Neural crest cell (in vitro differentiated cells): Measurements from ENCODE around the gene POLK. TPM values are rescaled to one million over a fixed set of nuclear protein-coding genes. Genes with fewer than 3 reads are reported as not detected.
A peak's percentile ranks its signal among the peaks of the same experiment; 100 is the strongest.
"Not testable (repeated sequence)": the region's sequence is repeated elsewhere in the genome, so short reads cannot be mapped to it uniquely, and the experiment has no call there.

ENCODE experiments used
- DNase-seq: peaks from one replicate; pipeline ENCODE4 v3.0.0; 2021; ENCODE audit warnings: low read depth, mixed read lengths, low spot score
- H3K27ac Mint-ChIP-seq: one replicate; pipeline ENCODE4 v1.8.0; 2021; ENCODE audit warnings: mild to moderate bottlenecking, mixed read lengths; ENCODE audit not compliant: unreplicated experiment
- H3K27me3 Mint-ChIP-seq: 2 replicates; pipeline ENCODE4 v1.8.0; 2021; ENCODE audit warnings: low read depth, mild to moderate bottlenecking, mixed read lengths
- H3K36me3 Mint-ChIP-seq: 2 replicates; pipeline ENCODE4 v1.8.0; 2021; ENCODE audit warnings: low read depth, mild to moderate bottlenecking, mixed read lengths
- H3K4me1 Mint-ChIP-seq: 2 replicates; pipeline ENCODE4 v1.8.0; 2021; ENCODE audit warnings: mixed read lengths
- H3K4me3 Mint-ChIP-seq: one replicate; pipeline ENCODE4 v1.8.0; 2021; ENCODE audit warnings: mild to moderate bottlenecking, mixed read lengths
- H3K9me3 Mint-ChIP-seq: 2 replicates; pipeline ENCODE4 v1.8.0; 2021; ENCODE audit warnings: mixed read lengths
- CTCF ChIP-seq: fragments of 200-600 bp; sonication (generic); conservative IDR thresholded peaks from 2 replicates; pipeline ENCODE4 v1.5.0; 2021; ENCODE audit warnings: antibody characterized with exemption, mild to moderate bottlenecking
- total RNA-seq: library from RNA; stranded (reverse); gene quantifications from 2 replicates; pipeline ENCODE4 v1.2.1, GENCODE V29; 2021

POLK gene
- total RNA-seq, 1 donor from 2014 or later = 19.7 TPM

- no peak for DNase-seq
- Mint-ChIP-seq H3K36me3 (no peaks in the 10 kb centered on the region), H3K27ac (no peak overlapping the region), H3K4me3 (no peak overlapping the region), H3K4me1 (peaks cover 20% of the 10 kb centered on the region), H3K27me3 (peaks cover 5% of the 10 kb centered on the region), H3K9me3 (no peaks in the 10 kb centered on the region)
- no peak for TF ChIP-seq CTCF
Measured at GRCh38 chr5:75608870-75609269, 97.2 kb downstream of the POLK start.

DNA sequence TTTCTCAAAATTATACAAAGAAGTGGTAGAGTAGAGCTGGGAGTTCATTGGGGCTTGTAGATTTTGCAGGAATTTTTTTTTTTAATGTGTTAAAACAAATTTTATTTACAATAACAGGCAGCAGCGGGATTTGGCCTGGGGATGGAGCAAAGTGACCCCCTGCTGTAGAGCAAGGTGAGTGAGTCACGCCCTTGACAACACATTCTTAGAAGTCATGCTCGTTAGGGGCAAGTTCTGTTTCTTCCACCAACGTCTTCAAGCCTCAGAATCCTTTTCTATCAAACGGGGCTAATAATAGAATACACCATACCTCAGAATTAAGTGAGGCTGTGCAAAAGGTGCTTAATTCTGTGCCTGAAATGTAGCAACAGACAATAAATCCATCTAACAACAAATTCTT, 98.5 kb downstream of the POLK start:
- no peak overlapping the region for H3K27ac Mint-ChIP-seq
- H3K36me3 Mint-ChIP-seq = no peaks in the 10 kb centered on the region
- H3K9me3 Mint-ChIP-seq = no peaks in the 10 kb centered on the region
- peak overlapping the region; percentile 79 for H3K4me3 Mint-ChIP-seq
- DNase-seq = no peak
- no peak for TF ChIP-seq CTCF
- H3K4me1 Mint-ChIP-seq = peaks cover 18% of the 10 kb centered on the region
- H3K27me3 Mint-ChIP-seq = peaks cover 5% of the 10 kb centered on the region

DNA sequence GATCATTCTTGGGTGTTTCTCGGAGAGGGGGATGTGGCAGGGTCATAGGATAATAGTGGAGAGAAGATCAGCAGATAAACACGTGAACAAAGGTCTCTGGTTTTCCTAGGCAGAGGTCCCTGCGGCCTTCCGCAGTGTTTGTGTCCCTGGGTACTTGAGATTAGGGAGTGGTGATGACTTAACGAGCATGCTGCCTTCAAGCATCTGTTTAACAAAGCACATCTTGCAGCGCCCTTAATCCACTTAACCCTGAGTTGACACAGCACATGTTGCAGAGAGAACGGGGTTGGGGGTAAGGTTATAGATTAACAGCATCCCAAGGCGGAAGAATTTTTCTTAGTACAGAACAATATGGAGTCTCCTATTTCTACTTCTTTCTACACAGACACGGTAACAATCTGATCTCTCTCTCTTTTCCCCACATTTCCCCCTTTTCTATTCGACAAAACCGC, 99.2 kb downstream of the POLK start:
- not testable (repeated sequence) for H3K9me3 Mint-ChIP-seq, DNase-seq, H3K36me3 Mint-ChIP-seq, H3K27me3 Mint-ChIP-seq
- peak overlapping the region; percentile 79 for H3K4me3 Mint-ChIP-seq
- H3K4me1 Mint-ChIP-seq = peaks cover 14% of the 10 kb centered on the region
- H3K27ac Mint-ChIP-seq = peak overlapping the region; percentile 85

GRCh38 chr5:75611311-75612225, 99.9 kb downstream of the POLK start, which contains the start of gene ANKDD1B:
TSS of gene ANKDD1B (plus strand) at chr5:75611453. CDS start at chr5:75611635, 182 bp downstream.
- no peak for TF ChIP-seq CTCF
- H3K4me1 Mint-ChIP-seq = peaks cover 18% of the 10 kb centered on the region
- peak; percentile 41 for DNase-seq
- H3K4me3 Mint-ChIP-seq = peak within 1 kb of the TSS; percentile 79
- H3K36me3 Mint-ChIP-seq = no peaks in the 10 kb centered on the region
- H3K27me3 Mint-ChIP-seq = peaks cover 5% of the 10 kb centered on the region
- H3K27ac Mint-ChIP-seq = peak within 1 kb of the TSS; percentile 85
- no peaks in the 10 kb centered on the region for H3K9me3 Mint-ChIP-seq

DNA sequence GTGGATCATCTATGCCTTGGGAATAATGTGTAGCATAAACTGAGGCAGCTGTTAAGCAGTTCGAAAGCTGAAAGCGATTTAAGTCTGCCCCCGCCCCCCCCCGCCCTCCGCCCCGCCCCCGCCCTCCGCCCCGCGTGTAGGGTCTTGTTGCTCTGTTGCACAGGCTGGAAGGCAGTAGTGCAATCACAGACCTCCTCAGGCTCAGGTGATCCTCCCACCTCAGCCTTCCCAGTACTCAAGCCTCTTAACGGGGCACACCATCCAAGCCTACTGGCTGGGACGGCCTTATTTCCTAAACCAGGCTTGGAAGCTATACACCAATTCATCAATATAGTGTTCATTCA, 100.5 kb downstream of the POLK start:
- Mint-ChIP-seq H3K36me3 (no peaks in the 10 kb centered on the region), H3K9me3 (no peaks in the 10 kb centered on the region), H3K27ac (no peak overlapping the region), H3K27me3 (peaks cover 5% of the 10 kb centered on the region), H3K4me3 (peak overlapping the region; percentile 79), H3K4me1 (peaks cover 15% of the 10 kb centered on the region)
- no peak for TF ChIP-seq CTCF
- DNase-seq = no peak

DNA sequence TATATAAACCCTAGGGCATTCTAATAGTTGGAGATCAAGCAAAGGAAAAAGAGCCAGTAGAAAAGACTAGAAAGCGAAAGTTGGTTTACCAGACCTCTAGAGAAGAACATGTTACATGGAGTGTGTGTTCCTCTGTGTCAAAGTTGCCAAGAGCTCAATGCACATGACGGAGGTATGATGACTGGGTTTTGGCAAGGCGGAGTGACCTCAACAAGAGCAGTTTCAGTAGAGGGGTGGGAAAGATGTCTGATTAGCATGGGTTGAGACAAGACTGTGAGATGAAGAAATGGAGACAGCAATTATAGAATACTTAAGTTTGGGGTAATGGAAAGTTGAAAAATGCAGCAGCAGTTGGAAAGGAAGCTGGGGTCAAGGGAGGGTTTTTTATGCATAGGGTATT, 101.2 kb downstream of the POLK start:
- DNase-seq = no peak
- Mint-ChIP-seq H3K36me3 (no peaks in the 10 kb centered on the region), H3K9me3 (no peaks in the 10 kb centered on the region), H3K27me3 (peaks cover 5% of the 10 kb centered on the region), H3K4me3 (peak overlapping the region; percentile 70), H3K27ac (no peak overlapping the region), H3K4me1 (peaks cover 15% of the 10 kb centered on the region)
- no peak for TF ChIP-seq CTCF
